Measurements from ENCODE around the gene RNF11. TPM values are rescaled to one million over a fixed set of nuclear protein-coding genes. Genes with fewer than 3 reads are reported as not detected.

RNF11 gene
- total RNA-seq, 4 donors from 2014 or later: 77.6 to 86.5 (median 85.3) TPM

DNA sequence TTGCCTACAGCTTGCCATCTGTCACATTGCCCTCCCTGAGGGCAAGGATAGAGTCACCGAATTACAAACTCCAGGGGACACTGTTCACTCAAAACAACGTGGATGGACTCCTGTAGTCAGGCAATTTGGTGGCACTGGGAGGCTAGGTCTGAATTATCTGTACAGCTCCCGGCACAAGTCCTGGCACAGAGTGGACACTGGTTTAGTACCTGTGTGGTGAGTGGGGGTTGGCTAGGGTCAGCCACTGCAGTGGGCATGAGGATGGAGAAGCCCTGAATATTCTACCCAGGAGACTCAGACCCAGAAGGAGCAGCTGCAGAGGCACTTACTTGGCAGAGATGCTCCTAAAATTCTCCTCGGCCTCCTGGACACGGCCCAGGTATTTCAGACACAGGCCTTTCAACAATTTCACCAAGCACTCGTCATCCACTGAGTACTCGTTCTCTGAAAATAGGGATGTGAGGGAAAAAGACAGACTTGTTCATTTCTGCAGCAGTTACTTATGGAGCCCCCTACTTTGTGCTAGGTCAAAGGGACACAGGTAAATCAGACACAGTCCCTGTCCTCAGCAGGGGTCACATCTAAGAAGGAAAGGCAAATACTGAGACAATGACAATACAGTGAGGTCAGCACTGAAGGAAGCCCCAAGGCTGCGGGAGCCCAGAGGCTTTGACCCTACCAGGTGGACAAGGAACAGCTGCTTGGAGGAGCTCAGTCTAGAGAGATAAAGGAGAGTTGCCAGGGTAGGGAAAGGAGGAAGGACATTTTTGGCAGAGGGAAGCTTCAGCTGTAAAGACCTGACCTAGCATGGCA lies 53.8 kb downstream of the RNF11 start:
- Histone ChIP-seq H3K27me3 (no peaks in the 10 kb centered on the region), H3K4me3 (no peak overlapping the region), H3K27ac (no peak overlapping the region), H3K9me3 (no peaks in the 10 kb centered on the region), H3K36me3 (no peaks in the 10 kb centered on the region), H3K4me1 (peaks cover 0 to under 1% of the 10 kb centered on the region in 2 donors)
- ATAC-seq (no peak), DNase-seq (no peak)
- intact Hi-C loops (cut with DNase I; ENCODE audit: low total_unique reads) (no loop called here), in situ Hi-C loops (cut with MboI; ENCODE audit: low sequenced_read_pairs in 4 of 4) (loop anchor here in 1 of 4 donors (25.0 kb wide), 1 partner anchor 103 kb away; no protein-coding TSS in a partner anchor)
- TF ChIP-seq POLR2A (IDR thresholded peaks at IDR 0.05): no peak
- TF ChIP-seq, protein P1, sequence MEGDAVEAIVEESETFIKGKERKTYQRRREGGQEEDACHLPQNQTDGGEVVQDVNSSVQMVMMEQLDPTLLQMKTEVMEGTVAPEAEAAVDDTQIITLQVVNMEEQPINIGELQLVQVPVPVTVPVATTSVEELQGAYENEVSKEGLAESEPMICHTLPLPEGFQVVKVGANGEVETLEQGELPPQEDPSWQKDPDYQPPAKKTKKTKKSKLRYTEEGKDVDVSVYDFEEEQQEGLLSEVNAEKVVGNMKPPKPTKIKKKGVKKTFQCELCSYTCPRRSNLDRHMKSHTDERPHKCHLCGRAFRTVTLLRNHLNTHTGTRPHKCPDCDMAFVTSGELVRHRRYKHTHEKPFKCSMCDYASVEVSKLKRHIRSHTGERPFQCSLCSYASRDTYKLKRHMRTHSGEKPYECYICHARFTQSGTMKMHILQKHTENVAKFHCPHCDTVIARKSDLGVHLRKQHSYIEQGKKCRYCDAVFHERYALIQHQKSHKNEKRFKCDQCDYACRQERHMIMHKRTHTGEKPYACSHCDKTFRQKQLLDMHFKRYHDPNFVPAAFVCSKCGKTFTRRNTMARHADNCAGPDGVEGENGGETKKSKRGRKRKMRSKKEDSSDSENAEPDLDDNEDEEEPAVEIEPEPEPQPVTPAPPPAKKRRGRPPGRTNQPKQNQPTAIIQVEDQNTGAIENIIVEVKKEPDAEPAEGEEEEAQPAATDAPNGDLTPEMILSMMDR (IDR thresholded peaks at IDR 0.05 in 4 of 5, conservative IDR thresholded peaks at IDR 0.05 in 1 of 5): no peak

DNA sequence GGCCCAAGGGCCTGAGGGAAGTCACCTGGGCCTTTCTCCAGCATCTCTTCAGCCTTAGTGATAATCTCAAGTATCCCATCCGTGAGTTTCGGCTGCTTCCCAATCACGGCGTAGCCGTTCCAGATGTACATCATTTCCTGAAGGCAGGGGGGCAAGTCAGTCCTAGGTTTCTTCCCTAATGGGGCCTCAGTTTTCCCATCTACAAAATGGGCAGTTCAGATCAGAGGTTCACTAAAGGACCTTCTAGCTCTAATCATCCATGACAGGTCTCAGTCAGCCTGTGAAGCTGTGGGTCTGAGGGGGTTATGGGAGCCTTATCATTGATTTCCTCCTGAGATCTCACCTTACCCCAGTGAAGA lies 54.4 kb downstream of the RNF11 start:
- Histone ChIP-seq H3K9me3 (no peaks in the 10 kb centered on the region), H3K36me3 (no peaks in the 10 kb centered on the region), H3K27me3 (no peaks in the 10 kb centered on the region), H3K4me1 (no peaks in the 10 kb centered on the region), H3K4me3 (no peak overlapping the region), H3K27ac (no peak overlapping the region)
- no peak for TF ChIP-seq POLR2A (IDR thresholded peaks at IDR 0.05)
- TF ChIP-seq, protein P1 (IDR thresholded peaks at IDR 0.05 in 4 of 5, conservative IDR thresholded peaks at IDR 0.05 in 1 of 5): no peak
- intact Hi-C loops (cut with DNase I; ENCODE audit: low total_unique reads) (no loop called here), in situ Hi-C loops (cut with MboI; ENCODE audit: low sequenced_read_pairs in 4 of 4) (loop anchor here in 1 of 4 donors (25.0 kb wide), 1 partner anchor 103 kb away; no protein-coding TSS in a partner anchor)
- DNase-seq (no peak), ATAC-seq (no peak)

DNA sequence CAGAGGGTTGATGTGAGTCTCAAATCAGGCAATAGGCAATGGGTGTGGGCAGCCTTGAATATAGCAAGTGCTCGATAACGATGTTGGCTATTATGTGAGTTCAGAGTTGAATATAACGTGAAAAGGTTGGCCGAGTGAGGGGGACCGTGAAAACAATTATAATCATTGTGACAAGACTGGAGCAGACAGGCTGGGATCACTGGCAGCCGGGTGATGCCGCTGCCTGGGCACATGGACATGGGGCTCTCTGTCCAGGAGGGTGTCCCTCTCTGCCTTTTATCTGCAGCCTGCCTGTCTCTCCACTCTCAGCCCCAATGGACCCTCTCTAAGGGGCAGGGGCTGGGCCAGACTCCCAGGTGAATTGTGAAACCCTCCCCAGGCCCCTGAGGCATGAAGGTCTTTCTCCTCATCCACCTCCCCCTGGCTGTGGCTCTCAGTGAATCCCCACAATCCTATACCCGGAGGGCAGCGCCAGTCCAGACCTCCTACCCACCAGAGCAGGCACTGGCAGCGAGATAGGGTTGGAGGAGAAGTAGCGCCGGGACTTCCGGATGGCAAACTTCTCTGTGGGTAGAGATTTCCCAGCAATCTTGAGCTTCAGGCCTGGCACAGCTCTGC lies 57.9 kb downstream of the RNF11 start:
- ATAC-seq: no peak
- no peaks in the 10 kb centered on the region for H3K36me3 ChIP-seq
- peaks cover 5 to 12% of the 10 kb centered on the region in 2 donors for H3K4me1 ChIP-seq
- H3K4me3 ChIP-seq: no peak overlapping the region
- TF ChIP-seq, protein P1 (IDR thresholded peaks at IDR 0.05 in 4 of 5, conservative IDR thresholded peaks at IDR 0.05 in 1 of 5): no peak
- no peak for TF ChIP-seq POLR2A (IDR thresholded peaks at IDR 0.05)
- intact Hi-C loops (cut with DNase I; ENCODE audit: low total_unique reads) (no loop called here), in situ Hi-C loops (cut with MboI; ENCODE audit: low sequenced_read_pairs in 4 of 4) (loop anchor here in 1 of 4 donors (25.0 kb wide), 1 partner anchor 107 kb away; no protein-coding TSS in a partner anchor)
- H3K9me3 ChIP-seq: no peaks in the 10 kb centered on the region
- no peak overlapping the region for H3K27ac ChIP-seq
- no peaks in the 10 kb centered on the region for H3K27me3 ChIP-seq
- no peak for DNase-seq

DNA sequence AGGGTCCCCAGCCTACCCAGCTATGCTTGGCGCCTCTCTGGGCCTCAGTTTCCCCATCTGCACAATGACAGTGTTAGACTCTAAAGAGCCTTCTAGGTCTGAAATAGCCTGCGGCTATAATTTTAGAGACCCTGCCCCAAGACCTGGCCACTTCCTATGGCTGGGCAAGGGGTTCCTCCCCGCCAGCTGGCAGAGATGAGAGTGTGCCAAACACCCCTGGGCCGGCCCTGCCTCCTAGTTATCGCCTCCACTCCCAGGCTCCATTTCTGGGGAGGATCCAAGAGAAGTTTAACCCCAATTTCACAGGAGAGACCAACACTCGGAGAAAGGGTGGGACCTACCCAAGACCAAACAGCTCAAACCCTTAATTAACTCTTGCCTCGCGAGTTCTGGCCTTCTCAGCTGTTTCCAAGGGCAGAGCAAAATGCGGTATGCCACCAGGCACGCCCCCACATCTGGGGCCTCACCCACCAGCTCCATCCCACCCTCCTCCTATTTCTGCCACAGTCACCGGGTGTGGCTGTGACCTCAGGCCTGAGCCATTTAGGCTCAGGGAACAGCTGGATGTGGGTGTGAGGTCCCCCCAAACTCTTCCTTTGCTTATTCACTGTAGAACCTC lies 58.6 kb downstream of the RNF11 start:
- Histone ChIP-seq H3K9me3 (no peaks in the 10 kb centered on the region), H3K27ac (no peak overlapping the region), H3K36me3 (no peaks in the 10 kb centered on the region), H3K4me3 (no peak overlapping the region), H3K4me1 (peaks cover 5 to 12% of the 10 kb centered on the region in 2 donors), H3K27me3 (no peaks in the 10 kb centered on the region)
- ATAC-seq (no peak), DNase-seq (no peak)
- intact Hi-C loops (cut with DNase I; ENCODE audit: low total_unique reads) (loop anchor here (5.0 kb wide), 1 partner anchor 57 kb away; the partner anchor contains the start of gene RNF11), in situ Hi-C loops (cut with MboI; ENCODE audit: low sequenced_read_pairs in 4 of 4) (loop anchor here in 1 of 4 donors (25.0 kb wide), 1 partner anchor 107 kb away; no protein-coding TSS in a partner anchor)
- TF ChIP-seq, protein P1 (IDR thresholded peaks at IDR 0.05 in 4 of 5, conservative IDR thresholded peaks at IDR 0.05 in 1 of 5): no peak
- no peak for TF ChIP-seq POLR2A (IDR thresholded peaks at IDR 0.05)

Measured in gastrocnemius medialis (tissue), 4 donors.